ENCODE results near the gene DNAJB8.

The DNAJB8 gene

DNA sequence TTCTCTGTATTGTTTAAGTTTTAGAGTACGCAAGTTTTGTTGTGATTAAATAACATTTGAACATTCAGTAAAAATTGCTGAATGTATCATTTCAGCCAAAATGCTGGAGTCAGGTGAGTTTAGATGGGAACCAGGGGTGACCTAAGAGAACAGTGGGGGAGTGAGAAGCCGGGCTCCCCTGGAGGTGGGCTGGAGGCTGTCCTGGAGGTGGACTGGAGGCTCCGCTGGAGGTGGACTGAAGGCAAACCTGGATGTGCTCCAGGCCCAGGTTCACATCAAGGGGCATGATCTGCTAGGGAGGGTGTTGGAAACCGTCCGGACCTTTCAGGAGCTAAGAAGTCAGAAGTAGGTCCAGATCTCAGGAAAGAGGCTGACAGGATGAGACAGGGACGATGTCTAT lies 23.7 kb downstream of the DNAJB8 start:
- DNase-seq, result no peak

DNA sequence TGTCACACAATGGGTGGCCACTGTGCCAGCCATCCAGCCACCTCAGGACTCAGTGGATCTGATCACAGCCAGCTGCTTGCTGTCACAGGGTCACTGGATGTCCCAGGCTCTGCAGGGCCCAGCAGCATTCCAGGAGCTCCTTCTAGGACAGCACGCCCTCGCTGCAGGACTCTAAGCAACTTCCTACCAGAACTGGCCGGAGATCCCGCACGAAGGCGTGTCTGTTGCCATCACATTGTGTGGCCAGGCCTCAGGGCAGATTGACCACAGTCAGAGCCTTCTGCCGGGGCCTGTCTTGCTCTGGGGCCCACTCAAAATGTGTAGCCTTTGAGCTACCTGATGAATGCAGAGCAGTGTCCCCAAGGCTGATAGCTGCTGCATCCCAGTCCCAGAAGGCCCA lies 24.6 kb downstream of the DNAJB8 start:
- no peak for DNase-seq

DNA sequence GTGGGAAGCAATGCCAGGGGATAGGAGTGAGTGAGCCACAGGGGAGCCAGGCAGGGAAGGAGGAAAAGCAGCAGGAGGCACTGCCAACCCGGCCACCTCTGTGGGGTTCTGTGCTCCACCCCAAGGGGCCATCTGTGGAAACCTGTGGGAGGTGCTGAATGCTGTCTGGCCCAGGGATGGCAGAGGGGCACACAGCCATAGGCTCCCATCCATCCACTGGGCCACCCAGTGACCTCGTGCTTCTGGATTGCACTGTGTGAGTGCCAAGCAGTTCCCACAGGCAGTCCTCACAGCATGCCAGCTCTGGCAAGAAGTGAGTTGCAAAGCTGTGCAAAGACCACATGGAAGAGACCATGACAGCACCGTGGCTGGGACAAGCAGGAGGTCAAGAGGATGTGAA lies 27.5 kb downstream of the DNAJB8 start:
- no peak for DNase-seq

DNA sequence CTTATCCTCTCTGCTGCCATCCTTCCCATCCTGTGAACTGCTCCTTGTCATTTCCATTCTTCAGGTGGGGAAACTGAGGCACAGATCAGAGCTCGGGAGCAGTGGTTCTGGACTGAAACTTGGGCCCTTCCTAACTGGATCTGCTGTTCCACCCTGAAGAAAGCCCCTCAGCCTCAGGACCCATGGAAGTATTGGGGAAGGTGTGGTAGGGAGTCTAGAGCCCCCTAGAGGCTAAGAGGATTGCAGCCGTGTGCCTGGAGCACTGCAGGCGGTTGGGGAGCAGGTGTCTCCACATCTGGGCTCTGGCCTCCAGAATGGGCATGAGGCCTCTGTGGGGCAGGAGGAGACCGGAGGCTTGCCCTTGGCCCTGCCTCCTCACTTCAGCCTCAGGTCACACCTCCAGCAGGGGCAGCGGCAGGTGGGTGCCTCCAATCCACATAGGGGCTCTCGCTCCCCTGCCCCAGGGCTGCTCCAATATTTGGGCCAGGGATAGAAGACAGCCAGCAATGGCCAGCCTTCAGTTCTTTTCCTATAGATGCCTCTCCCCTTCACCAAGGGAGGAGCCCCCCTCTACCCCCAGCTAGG lies 28.1 kb downstream of the DNAJB8 start:
- DNase-seq, result no peak

DNA sequence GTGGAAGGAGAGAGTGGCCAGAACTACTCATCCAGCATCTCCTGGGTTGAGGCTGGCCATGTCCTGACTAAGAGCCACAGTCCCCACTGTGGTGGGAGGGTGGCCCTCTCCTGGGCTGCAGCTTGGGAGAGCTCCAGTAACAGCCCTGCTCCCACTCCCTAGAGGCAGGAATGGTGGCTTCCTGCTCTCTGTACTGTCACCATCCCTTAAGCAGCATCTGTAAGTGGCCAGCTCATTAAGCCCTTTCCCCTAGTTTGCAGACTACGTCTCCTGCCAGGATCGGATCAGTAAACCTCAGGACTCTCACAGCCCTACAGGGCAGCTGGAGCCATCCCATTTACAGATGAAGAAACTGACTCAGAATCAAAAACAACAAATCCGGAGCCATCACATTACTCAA lies 30.5 kb downstream of the DNAJB8 start:
- no peak for DNase-seq

DNA sequence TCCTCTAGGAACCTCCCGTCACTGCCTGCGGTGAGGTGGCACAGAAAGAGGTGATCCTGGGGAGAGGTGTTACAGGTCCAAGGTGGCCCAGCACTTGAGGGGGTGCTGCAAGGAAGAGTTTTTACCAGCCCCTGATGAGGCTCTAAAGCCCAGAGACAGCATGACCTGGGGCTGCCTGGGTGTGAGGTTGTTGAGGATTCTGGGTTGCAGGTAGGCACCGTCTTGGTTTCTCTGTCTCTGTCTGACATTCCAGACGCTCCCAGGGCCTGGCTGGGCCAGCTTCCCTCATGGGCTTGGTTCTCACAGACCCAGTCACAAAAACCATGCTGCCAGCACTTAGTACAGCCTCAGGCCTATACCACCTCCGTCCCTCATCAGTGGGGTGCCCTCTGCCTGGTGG lies 31.1 kb downstream of the DNAJB8 start:
- DNase-seq, result no peak

DNA sequence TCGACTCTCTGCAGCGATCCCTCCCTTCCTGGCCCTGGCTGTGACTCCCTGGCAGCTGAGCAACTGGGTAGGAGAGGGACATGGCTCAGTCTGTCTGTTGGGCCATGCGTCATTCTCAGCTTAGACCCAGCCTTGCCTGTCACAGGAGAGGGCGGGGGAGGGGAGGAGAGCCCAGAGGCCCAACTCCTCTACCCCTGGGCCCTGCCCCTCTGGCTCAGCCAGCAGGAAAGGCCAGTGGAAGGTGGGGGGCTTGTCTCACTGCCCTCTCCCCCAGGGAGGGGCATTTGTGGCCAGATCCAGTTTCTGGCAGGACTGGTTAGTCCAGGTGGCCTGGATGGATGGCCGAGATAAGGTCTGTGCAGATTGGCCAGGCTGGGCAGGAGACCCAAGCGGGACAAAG lies 31.6 kb downstream of the DNAJB8 start:
- DNase-seq, result no peak

DNA sequence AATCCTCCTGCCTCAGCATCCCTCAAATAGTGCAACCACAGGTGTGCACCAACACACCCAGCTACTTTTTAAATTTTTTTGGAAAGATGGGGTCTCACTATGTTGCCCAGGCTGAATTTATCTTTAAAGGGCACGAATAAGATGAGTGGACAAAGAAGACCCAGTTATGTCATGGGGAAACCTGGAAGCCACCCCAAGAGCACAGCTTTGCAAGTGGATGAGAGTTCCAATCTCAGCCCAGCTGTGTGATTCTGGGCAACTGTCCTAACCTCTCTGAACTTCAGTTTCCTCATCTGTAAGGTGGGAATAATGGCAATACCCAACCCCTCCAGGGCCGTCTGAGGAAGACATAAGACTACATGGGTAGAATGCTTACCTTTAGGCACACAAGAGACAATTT lies 32.2 kb downstream of the DNAJB8 start:
- no peak for DNase-seq

DNA sequence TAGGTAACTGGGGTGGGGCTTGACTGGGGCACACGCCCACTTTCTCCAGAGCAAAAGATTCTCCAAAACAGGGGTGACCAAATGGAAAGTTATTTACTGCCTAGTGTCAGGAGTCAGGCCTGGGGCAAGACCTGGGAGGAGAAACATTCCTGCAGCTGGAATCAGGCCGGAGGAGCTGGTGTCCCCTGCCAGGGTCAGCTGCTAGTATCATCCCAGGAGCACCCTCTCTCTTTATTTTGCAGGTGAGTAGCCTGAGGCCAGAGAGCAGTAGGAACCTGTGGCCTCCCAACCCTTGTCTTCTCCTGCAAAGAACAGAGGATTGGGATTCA lies 32.9 kb downstream of the DNAJB8 start:
- no peak for DNase-seq

DNA sequence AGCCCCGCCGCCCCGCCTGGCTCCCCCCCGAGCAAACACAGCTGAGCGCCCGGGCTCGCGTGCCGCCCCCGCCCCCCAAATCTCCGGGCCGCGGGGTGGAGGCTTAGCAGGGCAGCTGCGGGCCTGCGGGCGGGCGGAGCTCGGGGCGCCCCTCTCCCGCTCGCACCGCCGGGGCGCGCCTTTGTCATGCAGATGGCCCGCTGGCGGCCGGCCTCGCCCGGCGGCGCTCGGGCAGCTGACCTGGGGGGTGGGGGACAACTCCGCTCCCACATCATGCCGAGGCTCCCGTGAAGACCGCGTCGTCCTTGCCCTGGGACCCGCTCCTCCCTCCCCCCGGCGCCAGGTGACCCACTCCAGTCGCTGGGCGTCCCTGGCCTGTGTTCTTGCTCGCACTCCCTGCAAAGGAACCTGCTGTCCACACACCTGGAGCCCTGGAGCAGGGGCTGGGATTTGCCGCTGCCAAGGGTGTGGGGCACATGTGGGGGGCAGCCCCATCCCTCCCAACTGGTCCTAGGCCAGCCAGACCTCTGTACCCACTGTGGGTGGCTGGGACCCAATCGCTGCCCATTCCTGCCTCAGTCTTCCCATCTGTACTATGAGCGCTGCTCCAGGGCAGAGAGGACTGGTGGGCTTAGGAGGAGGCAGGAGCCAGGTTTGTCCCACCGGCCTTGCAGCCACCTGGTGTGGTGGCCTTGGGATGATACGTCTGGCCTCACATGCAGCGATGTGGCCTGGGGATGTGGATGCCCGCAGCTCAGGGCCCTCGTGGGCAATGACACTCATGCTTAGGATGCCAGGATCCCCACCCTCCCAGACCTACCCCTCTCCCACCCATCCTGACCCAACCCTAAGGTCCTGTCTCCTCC lies 33.5 kb downstream of the DNAJB8 start:
- DNase-seq, result no peak

DNA sequence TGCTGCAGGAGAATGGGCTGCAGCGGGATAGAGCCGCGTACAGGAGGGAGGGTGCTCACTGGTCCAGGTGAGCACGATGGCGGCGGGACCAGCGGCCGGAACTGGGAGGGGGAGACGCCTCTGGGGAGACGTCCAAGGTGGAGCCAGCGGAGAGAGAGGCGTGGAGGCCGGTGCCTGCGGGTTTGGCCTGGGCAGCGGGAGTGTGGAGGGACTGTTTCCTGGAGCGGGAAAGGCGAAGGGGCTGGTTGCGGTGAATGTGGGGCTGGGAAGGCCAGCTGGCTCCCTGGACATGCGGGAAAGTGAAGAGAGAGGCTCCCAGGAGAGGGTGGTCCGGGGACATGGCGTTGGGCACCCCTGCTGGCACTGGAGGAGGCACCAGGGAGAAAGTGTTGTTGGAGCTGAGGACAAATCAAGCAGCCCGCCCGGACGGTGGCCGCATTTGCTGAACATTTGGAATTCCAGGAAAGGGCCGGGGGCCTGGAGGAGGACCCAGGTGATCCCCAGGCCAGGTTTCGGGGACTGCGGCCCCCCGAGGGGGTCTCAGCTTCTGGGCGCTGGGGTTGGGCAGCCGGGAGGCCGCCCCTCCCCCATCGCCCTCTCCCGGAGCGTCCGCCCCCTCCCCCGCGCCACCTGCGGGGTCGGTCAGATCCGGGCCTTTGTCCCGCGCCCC lies 34.3 kb downstream of the DNAJB8 start:
- DNase-seq, result no peak

DNA sequence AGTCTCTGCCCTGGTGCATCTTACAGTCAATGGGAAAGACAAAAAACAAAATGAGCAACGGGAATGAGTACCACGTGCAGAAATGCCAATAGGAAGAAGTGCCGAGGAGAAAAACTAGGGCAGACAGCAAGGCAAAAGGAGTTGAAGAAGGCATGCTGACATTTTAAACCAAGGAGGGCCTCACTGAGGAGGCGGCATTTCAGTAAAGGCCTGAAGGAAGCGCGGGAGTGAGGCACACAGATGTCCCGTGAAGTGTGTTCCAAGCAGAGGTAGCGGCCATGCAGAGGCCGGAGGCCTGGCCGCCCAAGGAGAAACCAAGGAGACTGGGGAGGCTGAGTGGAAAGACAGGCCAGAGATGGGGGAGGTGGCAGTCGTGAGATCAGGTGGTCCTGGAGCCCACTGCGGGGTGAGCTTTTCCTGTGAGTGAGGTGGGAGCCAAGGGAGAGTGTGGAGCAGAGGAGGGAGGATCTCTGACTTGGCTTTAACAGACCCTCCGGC lies 34.8 kb downstream of the DNAJB8 start:
- no peak for DNase-seq

DNA sequence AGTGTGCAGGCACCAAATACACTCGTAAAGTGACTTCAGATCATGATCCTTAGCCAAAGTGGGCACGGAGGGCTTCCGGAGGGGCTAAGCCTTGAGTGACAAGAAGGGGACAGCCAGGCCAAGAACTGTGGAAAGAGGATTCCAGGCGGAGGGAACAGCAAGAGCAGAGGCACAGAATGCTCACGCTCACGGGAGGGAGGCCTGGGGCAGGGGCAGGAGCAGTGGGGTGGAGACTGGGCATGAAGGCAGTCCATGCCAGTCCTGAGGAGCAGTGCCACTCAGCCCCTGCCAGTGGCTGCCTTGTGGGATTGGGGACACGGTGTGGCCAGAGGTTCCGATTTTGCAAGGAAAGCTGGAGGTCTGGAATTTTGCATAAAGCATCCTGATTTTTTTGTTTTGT lies 36.0 kb downstream of the DNAJB8 start:
- DNase-seq, result no peak

DNA sequence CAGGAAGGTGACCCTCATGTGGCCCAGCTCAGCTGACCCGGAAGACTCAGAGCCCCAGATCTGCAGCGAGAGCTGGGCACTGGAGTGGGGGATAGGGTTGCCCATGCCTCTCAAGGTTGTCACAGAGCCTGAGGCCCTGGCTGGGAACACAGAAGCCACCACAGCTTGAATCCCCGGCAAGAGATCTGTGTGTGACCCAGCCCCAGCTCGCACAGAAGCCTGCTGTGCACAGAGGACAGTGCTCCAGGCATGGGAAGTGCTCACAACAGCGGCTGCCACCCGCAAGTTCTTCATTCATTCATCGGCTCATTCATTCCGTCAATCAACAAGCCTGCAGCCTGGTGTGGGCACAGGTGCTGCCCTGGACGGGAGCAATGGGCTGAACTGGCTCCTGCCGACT lies 36.4 kb downstream of the DNAJB8 start:
- DNase-seq, result no peak

DNA sequence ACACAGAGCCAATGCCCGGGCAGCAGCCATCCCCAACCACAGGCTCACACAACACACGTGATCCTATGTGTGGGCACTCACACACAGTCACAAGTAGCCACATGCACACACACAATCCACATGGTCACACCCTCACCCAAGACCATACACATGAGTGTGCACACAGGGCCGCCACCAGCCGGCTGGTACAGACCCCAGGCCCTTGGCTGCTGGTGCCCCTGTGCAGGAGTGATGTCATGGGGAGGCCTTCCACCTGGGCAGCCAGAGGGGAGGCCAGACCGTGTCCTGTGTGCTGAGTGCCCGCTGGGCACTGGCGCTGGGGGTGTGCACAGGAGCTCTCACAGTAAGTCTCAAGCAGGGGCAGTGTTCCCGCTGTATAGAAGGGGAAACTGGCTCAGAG lies 36.9 kb downstream of the DNAJB8 start:
- DNase-seq, result no peak

DNA sequence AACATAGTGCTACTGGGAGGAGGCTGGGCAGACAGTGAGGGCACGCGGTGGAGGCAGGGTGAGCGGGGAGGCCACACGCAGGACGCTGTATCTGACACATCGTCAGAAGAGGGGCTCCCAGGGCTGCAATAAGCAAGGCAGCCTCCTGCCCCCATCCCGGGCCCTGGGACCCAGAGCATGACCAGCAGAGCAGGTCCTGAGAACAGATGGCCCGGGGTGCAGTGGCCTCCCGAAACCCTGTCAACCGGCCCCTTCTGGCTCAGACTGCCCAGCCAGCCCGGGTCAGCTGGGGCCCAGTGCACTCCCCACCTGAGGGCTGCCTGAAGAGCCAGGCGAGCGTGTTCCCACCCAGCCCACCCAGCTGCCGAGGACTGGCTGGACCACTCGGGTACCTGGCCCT lies 37.4 kb downstream of the DNAJB8 start:
- no peak for DNase-seq

DNA sequence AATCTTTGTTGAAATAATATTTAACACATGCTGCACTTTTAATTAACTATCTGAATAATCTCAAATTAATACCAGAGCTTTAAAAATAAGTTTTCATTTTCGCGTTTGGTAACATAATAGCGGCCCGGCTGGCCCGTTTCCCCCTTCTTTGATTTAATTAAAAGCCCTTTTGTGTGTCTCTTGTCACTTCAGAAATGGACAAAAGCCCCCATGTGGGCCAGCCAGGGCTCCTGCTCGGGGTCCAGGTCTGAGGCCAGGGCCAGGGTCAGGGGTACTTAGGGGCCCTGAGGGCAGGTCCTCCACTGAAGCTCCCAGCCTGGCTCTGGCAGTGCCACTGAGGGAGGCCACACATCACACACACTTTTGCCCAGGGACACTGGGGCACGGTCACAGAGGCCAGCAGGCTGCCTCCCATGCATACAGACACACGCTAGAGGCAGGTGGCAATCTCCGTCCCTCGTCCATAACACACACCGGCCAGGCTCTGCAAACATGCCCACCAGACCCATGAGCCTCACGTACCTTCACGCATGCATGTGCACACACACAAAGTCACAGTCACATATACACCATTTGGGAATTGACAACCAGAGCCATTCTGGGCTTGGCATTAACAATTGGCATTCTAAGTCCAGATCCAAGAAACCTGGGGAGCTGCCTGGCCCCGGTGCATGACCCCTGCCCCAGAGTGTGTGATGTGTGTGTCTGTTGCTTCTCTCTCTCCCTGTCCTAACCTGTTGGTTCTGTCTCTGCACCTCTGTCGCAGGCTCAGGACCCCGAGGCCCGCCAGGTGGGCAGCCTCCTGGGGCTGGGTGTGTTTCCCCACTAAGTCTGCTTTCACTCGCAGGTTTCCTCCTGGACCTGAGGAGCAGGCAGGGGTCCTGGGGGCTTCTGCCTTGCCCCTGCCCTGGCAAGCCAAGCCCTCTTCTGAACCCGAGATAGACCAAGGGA lies 38.5 kb downstream of the DNAJB8 start:
- no peak for DNase-seq

DNA sequence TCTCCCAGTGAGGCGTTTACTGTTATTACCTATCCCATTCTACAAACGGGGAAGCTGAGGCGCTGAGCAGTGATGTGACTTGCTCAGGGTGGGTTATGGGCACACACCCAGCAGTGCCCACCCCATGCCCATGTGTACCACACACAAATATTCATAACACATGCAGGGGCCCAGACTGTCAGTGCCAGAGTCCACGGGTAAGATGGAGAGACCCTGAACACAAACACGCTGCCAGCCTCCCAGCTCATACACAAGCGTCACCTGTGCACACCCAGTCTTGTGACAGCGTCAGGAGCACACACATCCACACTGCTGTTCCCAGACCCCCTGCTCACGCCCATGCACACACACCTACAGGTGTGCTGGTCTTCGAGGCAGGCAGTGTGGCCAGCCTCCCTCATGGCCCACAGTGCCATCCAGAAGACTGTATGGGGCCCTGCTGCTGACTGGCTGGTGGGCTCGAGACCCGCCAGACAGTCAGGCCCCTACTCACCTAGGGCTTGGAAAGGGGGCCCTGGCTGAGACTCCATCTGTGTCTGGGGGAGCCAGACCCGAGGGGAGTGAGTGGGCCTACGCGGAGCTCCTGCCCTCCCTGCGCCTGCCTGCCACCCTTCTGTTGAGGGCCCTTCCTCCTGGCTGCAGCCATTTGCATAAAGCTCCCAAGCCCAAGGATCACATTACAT lies 39.4 kb downstream of the DNAJB8 start:
- DNase-seq, result no peak

DNA sequence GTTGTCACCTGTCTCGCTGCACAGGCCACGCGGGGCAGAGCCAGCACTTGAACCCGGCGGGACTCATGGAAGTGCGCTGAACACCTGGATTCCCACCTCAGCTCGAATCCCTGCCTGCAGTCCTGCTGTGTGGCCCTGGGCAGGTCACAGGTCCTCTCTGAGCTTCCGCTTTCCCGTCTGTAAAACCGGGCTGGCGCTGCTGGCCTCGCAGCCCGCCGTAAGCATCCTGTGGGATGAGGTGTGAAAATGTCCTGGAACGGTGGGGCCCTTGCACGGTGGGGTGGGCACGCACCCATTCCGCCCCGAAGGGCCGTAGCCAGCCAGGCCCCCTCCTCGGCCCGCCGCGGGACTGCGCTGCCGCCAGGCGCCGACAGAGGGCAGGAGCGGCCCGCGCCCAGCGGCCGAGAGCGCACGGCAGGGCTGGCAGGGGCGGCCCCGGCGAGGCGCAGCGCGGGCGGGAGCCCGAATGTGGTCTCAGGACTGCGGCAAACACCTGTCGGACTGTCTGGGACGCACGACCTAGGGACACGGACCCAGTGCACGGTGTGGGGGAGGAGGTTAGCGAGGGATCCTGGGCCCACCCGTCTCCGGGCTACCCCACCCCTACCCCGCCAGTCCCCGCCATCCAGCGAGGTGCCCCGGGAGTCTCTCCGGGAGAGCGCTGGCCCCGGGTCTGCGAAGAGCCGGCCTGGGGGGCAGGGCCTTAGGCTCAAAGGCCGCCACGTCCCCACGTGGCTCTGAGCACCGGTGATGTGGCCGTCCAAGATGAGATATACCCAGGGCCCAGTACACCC lies 40.4 kb downstream of the DNAJB8 start:
- peak; percentile 73 to 79 for DNase-seq

DNA sequence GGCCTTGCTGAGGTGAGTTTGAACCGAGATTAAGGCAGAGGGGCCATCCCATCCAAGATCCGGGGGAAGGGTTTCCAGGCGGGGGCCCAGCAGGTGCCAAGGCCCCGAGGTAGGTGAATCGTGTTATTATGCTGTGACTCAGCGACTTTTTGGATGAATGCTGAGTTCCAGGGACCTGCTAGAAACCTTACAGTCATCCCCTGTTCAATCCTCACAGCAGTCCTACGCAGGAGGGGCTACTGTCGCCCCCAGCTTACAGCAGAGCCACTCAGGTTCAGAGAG lies 40.9 kb downstream of the DNAJB8 start:
- DNase-seq, result no peak

DNA sequence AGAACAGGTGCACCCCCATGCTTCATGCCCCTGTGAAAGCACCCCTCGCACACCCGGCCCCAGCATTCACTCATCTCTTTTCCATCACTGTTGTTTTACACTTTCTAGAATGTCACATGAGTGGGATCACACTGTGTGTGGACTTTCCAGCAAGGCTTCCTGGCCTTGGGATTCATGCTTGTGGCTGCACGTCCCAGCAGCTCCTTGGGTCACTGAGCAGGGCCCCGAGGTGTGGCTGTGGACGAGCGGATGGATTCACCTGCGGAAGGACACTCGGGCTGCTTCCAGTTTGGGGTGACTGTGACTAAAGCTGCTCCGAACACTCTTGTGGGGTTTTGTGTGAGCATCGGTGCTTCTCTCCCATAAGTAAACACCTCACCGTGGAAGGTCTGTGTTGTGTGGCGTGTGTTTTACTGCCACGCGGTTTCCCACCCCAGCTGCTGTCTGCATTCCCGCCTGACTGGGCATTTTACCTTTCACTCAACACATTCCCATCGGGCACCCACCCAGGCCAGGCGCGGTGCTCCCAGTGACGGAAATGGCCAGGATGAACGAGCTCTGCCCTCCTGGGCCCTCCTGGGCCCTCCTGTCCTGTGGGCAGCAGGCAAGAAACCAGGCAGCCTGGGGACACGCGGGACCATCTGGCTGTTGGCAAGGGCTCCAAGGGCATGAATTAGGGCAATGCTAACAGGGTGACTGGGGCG lies 41.4 kb downstream of the DNAJB8 start:
- DNase-seq, result no peak
